ENCODE results near the gene SLC16A3.

DNA sequence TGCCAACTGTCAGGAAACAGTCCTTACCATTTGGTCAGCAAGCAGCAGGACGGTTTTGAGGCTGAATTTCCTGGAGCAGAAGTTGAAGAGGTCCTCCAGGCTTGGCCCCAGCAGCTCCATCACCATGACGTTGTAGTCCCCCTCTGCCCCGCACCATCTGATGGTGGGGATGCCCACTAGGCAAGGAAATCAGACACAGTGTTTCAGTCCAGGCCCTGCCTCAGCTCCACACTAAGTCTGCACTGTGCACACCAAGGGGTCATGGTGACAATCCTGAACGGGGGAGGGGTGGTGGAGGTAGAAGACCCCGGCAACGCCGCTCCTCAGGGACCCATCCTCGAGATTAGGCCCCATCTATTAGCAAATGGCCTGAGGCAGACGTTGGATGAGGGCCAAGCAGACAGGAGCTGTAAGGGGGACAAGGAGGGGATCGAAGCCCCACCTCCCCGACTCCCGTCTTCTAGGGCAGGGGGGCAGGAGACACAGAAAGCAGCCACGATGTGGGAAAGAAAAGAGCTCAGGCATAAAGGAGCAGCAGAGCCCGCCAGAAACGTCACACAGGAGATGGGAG is 26.6 kb downstream of the SLC16A3 start:
- TF ChIP-seq GATA3 (IDR thresholded peaks at IDR 0.05; ENCODE audit: low read depth, low read length), result no peak
- no peak for TF ChIP-seq GATA2 (IDR thresholded peaks at IDR 0.05; ENCODE audit: low read depth, low read length)

Measured in SH-SY5Y (cell line).